DMS153 (cell line): ENCODE results near the gene OPCML.
A peak's percentile ranks its signal among the peaks of the same experiment; 100 is the strongest.

Source experiments
- DNase-seq: peaks from one replicate; lab custom pipeline; 2025; lab: John Stamatoyannopoulos, UW

The OPCML gene

DNA sequence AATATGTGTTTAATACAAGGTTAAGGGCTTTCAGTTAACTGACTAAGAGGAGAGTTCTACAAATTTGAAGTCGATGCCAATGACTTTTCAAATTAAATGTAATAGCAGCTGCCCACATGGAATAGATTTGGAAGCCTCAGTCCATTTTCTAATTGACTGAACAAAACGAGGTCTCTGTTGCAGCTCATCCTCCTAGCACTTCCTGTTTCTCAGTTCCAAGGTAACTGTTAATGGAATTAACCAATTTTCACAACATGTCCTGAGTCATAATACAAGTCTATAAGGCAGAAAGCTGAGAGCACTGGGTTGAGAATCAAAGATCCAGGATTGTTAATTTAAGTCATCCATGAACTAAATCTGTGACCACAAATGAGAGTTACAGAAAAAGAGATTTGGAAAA, 177.2 kb downstream of the OPCML start:
- DNase-seq: no peak

GRCh38 chr11:133354069-133354468, 178.2 kb downstream of the OPCML start:
- no peak for DNase-seq

DNA sequence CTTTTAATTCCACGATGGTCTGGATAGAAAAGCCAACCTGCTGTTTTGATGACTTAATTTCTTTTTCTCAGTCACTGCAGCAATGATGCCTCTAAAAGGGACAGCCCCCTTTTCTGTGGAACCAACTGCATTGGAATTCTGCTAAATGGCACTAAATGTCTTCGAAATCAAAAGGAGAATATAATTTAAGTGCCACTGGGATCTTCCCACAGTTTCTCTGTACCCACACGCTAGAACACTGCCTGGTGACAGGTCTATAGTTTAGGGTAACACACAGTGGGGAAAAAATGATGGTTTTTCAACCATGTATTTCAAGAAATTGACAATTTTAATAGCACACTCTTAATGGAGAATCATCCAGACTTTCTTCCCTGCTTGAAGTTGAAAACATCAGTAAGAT, 182.3 kb downstream of the OPCML start:
- no peak for DNase-seq

GRCh38 chr11:133347988-133348387, 184.3 kb downstream of the OPCML start:
- DNase-seq: no peak

DNA sequence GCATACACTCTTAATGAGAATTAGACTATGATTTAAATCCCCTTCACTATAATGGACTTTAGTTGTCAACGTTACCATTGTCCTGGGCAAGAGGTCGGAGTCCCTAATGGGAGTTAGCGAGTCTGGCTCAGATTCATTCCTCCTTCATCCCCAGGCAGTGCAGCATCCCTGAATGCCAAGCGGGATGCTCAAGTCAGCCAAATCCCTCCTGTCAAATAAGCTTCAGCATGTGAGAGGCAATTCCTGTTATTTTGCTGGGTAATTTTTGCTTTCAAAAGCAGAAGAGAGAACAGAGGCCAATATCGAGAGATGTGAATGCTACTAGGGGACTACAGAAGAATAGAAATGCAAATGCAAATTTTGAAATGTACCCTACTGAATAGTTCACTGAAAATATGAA, 186.2 kb downstream of the OPCML start:
- no peak for DNase-seq

DNA sequence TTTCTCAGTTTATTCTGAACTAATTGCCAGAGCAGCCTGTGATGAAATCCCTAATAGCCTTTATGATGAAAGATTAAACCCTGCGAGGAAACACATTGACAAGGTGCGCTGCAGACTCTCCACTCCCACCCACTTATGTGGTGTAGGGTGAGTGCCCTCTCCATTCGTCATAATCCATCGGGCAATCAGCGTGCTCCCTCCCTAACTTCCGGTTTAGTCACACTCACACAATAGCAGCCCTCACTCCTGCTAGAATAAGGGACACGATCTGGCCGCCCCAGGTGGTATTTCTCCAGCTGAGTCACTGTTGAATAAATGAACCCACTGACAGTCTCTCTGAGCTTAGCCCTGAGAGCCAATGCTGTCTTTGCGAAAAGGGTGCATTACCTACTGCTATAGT, 188.3 kb downstream of the OPCML start:
- DNase-seq: peak; percentile 94

- no peak for DNase-seq
Measured at GRCh38 chr11:133339495-133340140, 192.7 kb downstream of the OPCML start.

DNA sequence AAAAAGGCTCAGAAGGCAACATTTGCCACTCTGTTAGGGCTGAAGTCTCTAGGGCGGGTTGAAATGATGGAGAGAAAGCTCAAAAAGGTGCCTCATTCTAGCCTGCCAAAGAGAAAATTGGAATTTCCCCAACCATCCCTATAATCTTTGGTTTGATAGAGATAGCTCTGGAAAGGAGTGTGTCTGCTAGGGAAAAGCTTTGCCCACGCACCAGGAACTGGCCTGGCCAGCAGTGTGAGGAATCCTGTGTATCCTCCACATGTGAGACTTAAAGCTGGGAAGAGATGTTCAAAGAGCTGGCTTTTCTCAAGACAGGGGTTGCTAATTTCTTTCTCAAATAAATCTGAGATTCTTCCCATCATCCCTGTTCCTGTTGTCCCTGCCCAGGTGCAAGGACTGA, 193.7 kb downstream of the OPCML start:
- no peak for DNase-seq

DNA sequence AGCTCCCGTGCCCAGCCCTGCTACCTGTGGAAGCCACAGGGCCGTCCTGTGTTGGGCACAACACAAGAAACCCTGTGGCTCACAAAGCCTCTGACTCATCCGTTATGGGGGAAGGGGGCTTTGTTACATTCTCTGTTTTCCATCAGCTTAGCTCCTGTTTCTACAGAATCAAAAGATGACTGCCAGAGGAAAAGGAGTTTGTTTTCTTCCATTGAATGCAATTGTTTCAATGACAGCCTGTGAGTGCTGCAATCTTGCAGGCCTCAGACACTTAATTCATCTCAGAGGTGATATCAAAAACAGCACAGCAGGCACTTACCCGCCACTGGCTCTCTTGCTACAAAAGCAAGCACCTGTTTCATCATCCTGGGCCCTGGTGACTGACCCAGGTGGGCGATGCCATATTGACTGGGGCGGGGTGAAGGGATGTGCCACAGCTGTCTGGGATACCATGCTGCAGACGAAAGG, 194.3 kb downstream of the OPCML start:
- DNase-seq: no peak

DNA sequence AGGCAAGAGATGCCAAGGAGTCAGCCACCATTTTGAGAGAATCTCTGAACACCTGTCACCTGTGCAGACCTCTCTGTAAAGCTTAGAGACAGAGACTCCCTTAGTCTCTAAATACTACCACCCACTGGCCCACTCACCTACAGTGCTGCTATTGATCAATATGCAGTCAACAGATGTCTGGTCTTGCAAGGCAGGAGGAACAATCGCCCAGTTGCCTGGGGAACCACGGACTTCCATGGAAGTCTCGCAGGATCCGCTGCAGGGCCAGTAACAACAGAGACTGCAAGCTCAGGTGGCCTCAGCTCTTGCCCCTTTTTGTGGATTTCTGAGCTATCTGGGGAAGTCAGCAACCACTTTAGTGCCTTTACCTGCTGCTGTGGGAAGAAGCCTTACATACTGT, 195.1 kb downstream of the OPCML start:
- no peak for DNase-seq

DNA sequence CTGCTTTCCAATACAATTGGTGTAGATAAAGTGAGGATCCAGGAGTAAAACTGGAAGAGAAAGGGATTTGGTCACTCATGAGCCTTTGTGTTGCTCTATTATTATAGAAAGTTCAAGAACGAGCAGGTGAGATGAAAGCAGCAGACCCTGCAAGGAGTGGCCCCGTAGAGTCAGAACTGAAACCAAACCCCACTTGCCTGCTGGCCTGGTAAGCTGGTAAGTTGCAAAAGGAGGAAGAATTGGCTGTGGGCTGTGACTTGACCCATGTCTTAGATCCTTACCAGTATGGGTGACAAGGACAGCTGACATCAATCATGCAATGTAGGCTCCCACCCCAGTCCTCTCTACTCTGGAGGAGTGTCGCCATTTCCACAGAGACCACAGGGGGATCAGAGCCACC, 201.3 kb downstream of the OPCML start:
- no peak for DNase-seq

GRCh38 chr11:133326849-133327248, 205.5 kb downstream of the OPCML start:
- DNase-seq: no peak

GRCh38 chr11:133326332-133326731, 206.0 kb downstream of the OPCML start:
- DNase-seq: no peak

- DNase-seq: no peak
Measured at GRCh38 chr11:133325711-133326110, 206.6 kb downstream of the OPCML start.

DNA sequence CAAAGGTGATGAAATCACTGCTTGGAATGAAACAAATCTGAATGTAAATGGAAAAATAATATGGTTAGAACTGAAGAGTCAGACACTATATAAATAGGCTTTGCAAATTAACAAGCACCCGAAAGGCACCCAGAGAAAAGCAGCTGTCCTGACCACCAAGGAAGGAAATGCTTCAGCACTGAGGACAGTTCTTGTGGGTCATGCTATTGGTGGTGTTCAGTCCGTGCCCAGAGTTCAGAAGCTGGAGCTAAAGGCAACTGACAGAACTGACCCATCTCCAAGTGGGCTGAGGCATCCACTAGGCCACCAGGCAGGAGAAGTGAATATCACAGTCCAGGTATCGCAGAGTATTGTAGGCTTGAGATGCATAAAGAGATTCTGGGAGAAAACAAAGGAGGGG, 208.9 kb downstream of the OPCML start:
- no peak for DNase-seq

DNA sequence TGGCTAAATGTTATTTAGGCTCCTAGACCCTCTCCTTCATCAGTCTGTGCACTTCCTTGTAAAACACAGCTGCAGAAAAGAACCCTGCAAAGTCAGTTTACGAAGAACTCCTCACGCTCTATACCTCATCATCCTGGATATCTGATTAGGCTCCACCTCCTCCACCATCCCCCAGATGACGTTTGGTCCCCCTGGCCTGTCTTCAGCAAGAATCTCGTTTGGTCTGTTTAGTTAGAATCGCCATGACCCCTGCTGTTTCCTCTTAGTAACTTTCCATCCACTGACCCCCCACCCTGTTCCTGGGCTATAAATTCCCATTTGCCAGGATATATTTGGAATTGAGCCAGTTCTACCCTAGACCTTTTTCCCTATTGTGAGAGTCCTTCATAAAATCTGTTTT, 214.1 kb downstream of the OPCML start:
- DNase-seq: no peak

- no peak for DNase-seq
Measured at GRCh38 chr11:133311230-133311629, 221.1 kb downstream of the OPCML start.

GRCh38 chr11:133306019-133306418, 226.3 kb downstream of the OPCML start:
- DNase-seq: no peak

- peak; percentile 54 for DNase-seq
Measured at GRCh38 chr11:133305208-133305956, 226.9 kb downstream of the OPCML start.

DNA sequence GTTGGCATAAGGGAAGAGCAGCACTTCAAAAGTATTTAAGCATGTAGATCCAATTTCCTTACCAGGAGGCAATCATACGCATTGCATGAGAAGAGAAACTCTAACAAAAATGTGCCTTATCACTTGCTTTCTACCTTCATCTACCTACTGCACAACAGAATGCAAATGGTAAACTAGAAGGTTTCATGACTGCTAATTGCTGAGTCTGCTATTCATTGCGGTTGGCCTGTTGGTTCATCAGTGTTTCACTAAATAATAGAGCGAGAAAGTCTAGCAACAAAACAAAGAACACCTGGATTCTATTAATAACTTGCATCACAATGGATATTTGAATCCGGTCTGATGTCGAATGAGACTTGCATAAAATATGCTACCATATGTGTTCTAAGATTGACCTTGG, 229.0 kb downstream of the OPCML start:
- DNase-seq: no peak

GRCh38 chr11:133302056-133302455, 230.2 kb downstream of the OPCML start:
- DNase-seq: no peak

DNA sequence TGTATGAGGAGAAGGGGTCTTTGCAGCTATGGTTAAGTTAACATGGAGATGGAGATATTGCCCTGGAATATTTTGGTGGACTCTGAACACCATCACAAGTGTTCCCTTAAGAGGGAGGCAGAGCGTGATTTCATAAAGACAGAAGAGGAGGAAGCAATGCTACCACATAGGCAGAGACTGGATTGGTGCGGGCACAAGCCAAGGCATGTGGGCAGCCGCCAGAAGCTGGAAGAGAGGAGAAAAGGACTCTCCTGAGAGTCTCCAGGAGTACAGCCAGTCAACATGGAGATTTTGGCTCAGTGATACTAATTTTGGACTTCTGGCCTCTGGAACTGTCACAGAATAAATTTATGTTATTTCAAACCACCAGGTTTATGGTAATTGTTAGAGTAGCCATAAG, 231.6 kb downstream of the OPCML start:
- DNase-seq: no peak

DNA sequence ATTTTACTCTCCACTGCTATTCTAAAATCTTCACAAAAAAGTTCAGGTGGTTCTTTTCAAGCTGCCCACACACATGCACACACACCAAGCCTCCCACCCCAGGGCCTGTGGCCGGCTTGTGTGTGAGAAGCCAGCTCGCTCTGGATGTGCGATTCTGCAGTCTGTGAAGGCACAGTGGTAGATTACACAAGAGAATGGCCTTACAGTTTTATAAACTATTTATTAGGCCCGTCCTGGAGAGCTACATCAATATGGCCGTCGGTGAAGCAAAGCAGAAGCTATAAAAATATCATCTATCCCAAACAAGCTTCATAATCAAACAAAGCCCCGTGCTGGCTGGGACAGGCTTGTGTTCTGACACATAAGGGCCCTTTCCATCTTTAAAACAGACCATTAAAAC, 240.5 kb downstream of the OPCML start:
- DNase-seq: no peak

DNA sequence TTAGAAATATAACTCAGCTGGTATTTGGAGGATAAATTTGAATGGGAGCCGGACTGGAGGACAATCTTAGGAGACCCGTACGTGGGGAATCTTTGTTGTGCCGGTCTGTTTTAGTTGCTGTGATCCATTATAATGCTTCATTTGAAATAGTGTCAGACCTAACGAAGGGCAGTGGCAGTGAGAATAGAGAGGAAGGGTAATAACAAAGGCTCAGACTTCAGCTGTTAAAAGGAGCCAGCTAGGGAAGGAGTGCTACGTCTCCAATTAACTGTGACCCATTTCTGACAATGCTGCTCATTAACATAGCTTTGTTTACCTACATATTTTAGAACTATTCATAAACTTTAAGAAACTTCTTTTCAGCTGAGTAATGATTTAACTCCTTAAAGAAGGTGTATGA, 246.9 kb downstream of the OPCML start:
- DNase-seq: no peak
